Measurements from ENCODE around the gene PPP4R2.

DNA sequence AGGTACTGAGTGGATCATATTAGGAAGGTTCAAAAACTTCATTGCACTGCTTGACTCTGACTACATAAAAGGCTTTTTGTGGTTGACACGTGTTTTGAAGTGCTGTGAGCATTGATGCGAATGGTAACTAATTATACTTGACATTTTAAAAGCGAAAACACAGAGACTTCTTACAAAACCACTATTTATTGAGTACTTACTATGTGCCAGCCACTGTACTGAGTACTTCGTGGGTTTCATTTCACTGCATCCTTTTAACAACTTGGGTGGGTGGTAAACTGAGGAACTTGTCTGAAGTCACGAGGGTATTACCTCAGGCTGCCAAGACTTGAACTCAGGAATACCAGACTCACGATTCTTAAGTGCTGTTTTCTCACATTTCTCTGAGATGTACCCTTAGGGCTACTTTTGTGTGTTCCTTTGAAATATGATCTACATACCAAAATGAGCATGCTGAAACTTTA lies 45.3 kb upstream of the PPP4R2 start:
- TF ChIP-seq ZNF565 (CRISPR knock-in tag; conservative IDR thresholded peaks at IDR 0.05; ENCODE audit: low read depth) (no peak), CREB5 (CRISPR knock-in tag; IDR thresholded peaks at IDR 0.05; ENCODE audit: low read depth) (no peak), CSDC2 (CRISPR knock-in tag; IDR thresholded peaks at IDR 0.05) (no peak), OSR1 (CRISPR knock-in tag; IDR thresholded peaks at IDR 0.05) (no peak), PATZ1 (CRISPR knock-in tag; IDR thresholded peaks at IDR 0.05; ENCODE audit: borderline replicate concordance) (no peak), TSHZ2 (CRISPR knock-in tag; IDR thresholded peaks at IDR 0.05) (no peak), ZC3H10 (CRISPR knock-in tag; IDR thresholded peaks at IDR 0.05) (no peak)

Data from SK-N-SH treated with all-trans-retinoic acid at 6 μM for 48 hours (cell line).